ENCODE results near the gene MARCOL. TPM values are rescaled to one million over a fixed set of nuclear protein-coding genes. Genes with fewer than 3 reads are reported as not detected.

Gene MARCOL
- total RNA-seq, 1 experiment from 2014 or later: not detected

GRCh38 chr5:148255456-148255855 lies 17.1 kb downstream of the MARCOL start:
- ChIA-PET CTCF (no interaction called here), POLR2A (ENCODE audit: unreplicated experiment) (no interaction called here)
- Histone ChIP-seq H3K9me3 (ENCODE audit: insufficient read depth, low read depth) (no peaks in the 10 kb centered on the region), H3K4me2 (no peak overlapping the region), H3K9me2 (ENCODE audit: insufficient read depth) (no peaks in the 10 kb centered on the region), H3K4me3 (no peak overlapping the region), H3F3A (ENCODE audit: insufficient read depth, low read depth) (no peaks in the 10 kb centered on the region), H2AFZ (no peak overlapping the region), H3K4me1 (replicated peaks; ENCODE audit: insufficient read depth) (no peaks in the 10 kb centered on the region), H3K27me3 (ENCODE audit: insufficient read depth, low read depth) (no peaks in the 10 kb centered on the region), H4K20me1 (ENCODE audit: insufficient read depth) (no peaks in the 10 kb centered on the region), H3K79me2 (ENCODE audit: low read depth) (no peaks in the 10 kb centered on the region), H3K27ac (no peak overlapping the region), H3K36me3 (ENCODE audit: low read depth) (no peaks in the 10 kb centered on the region)
- no peak for DNase-seq
- BruUV-seq (replicated peaks): no TSS peak
- TF ChIP-seq CTCF (conservative IDR thresholded peaks at IDR 0.05): no peak
- intact Hi-C loops (cut with micrococcal nuclease; ENCODE audit: unreplicated experiment): no loop called here

- ChIA-PET CTCF (no interaction called here), POLR2A (ENCODE audit: unreplicated experiment) (no interaction called here)
- Histone ChIP-seq H3K4me1 (replicated peaks; ENCODE audit: insufficient read depth) (no peaks in the 10 kb centered on the region), H3K36me3 (ENCODE audit: low read depth) (no peaks in the 10 kb centered on the region), H2AFZ (no peak overlapping the region), H3K9me3 (ENCODE audit: insufficient read depth, low read depth) (no peaks in the 10 kb centered on the region), H3K9me2 (ENCODE audit: insufficient read depth) (no peaks in the 10 kb centered on the region), H3K4me3 (no peak overlapping the region), H3K79me2 (ENCODE audit: low read depth) (no peaks in the 10 kb centered on the region), H4K20me1 (ENCODE audit: insufficient read depth) (no peaks in the 10 kb centered on the region), H3K27ac (no peak overlapping the region), H3K4me2 (no peak overlapping the region), H3F3A (ENCODE audit: insufficient read depth, low read depth) (no peaks in the 10 kb centered on the region), H3K27me3 (ENCODE audit: insufficient read depth, low read depth) (no peaks in the 10 kb centered on the region)
- DNase-seq: no peak
- no peak for TF ChIP-seq EZH2 (IDR thresholded peaks at IDR 0.05; ENCODE audit: low read depth)
- no peak for TF ChIP-seq CTCF (conservative IDR thresholded peaks at IDR 0.05)
- BruUV-seq (replicated peaks): no TSS peak
- intact Hi-C loops (cut with micrococcal nuclease; ENCODE audit: unreplicated experiment): no loop called here
Measured at GRCh38 chr5:148259288-148259687, 21.0 kb downstream of the MARCOL start.

- H3K4me3 ChIP-seq: no peak overlapping the region
- no peaks in the 10 kb centered on the region for H3K9me3 ChIP-seq (ENCODE audit: insufficient read depth, low read depth)
- CTCF ChIA-PET: no interaction called here
- no peaks in the 10 kb centered on the region for H4K20me1 ChIP-seq (ENCODE audit: insufficient read depth)
- BruUV-seq (replicated peaks): no TSS peak
- no peaks in the 10 kb centered on the region for H3K27me3 ChIP-seq (ENCODE audit: insufficient read depth, low read depth)
- no peak overlapping the region for H3K4me2 ChIP-seq
- H3K9me2 ChIP-seq (ENCODE audit: insufficient read depth): no peaks in the 10 kb centered on the region
- no peaks in the 10 kb centered on the region for H3K4me1 ChIP-seq (replicated peaks; ENCODE audit: insufficient read depth)
- POLR2A ChIA-PET (ENCODE audit: unreplicated experiment): no interaction called here
- no peaks in the 10 kb centered on the region for H3F3A ChIP-seq (ENCODE audit: insufficient read depth, low read depth)
- no peak overlapping the region for H2AFZ ChIP-seq
- no peak for DNase-seq
- TF ChIP-seq CTCF (conservative IDR thresholded peaks at IDR 0.05): no peak
- H3K27ac ChIP-seq: no peak overlapping the region
- H3K79me2 ChIP-seq (ENCODE audit: low read depth): no peaks in the 10 kb centered on the region
- intact Hi-C loops (cut with micrococcal nuclease; ENCODE audit: unreplicated experiment): no loop called here
- H3K36me3 ChIP-seq (ENCODE audit: low read depth): no peaks in the 10 kb centered on the region
Measured at GRCh38 chr5:148261221-148261620, 22.9 kb downstream of the MARCOL start.

Data from PC-9 (cell line).